Motor neuron (in vitro differentiated cells): ENCODE results near the gene C11orf52. TPM values are rescaled to one million over a fixed set of nuclear protein-coding genes. Genes with fewer than 3 reads are reported as not detected.

Experiments
- ATAC-seq, 8 experiments: fragments of 200-7000 bp; cut with Tn5 transposase; replicated peaks in 6 of 8; 2 replicates each; pipeline ENCODE4 v1.8.0; 2021; ENCODE audit warnings: mild to moderate bottlenecking in 8 of 8, moderate library complexity in 8 of 8
- H3K27ac ChIP-seq, 2 donors: fragments of 250-450 bp; sonication (Bioruptor Pico); 2 replicates each; pipeline ENCODE4 v1.9.0; 2021; ENCODE audit warnings: antibody characterized with exemption in 2 of 2, mild to moderate bottlenecking in 2 of 2, moderate library complexity in 1 of 2
- H3K4me1 ChIP-seq, 2 donors: fragments of 250-450 bp; sonication (Bioruptor Pico); replicated peaks in 1 of 2; 2 replicates each; pipeline ENCODE4 v1.6.1; 2021; ENCODE audit warnings: antibody characterized with exemption in 2 of 2, mild to moderate bottlenecking in 2 of 2, moderate library complexity in 1 of 2
- H3K4me3 ChIP-seq, 5 donors: fragments of 250-450 bp; sonication (Bioruptor Pico); 2 replicates each; pipeline ENCODE4 v1.9.0; 2021; ENCODE audit warnings: antibody characterized with exemption in 5 of 5, mild to moderate bottlenecking in 5 of 5, moderate library complexity in 4 of 5
- WGBS, 10 experiments: fragments of 450-650 bp; shearing (Covaris generic); methylation state at CpG; one replicate each; pipeline ENCODE4 v1.0.0; 2022; 5-methylcytosine and 5-hydroxymethylcytosine counted together
- in situ Hi-C, 9 experiments: fragments of 400-800 bp; cut with MboI; loops; one replicate each; pipeline ENCODE4 v1.15.0; 2021; ENCODE audit warnings: low sequenced_read_pairs in 9 of 9, low pct_unique_long_range_greater_than_20kb in 2 of 9; ENCODE audit not compliant: unreplicated experiment in 9 of 9
- total RNA-seq, 8 experiments: library from RNA; unstranded; fragments of 300-600 nt; gene quantifications; 2 replicates each; pipeline versions ENCODE4 v1.2.3 to v1.2.4, GENCODE V29; 2022

Gene C11orf52
- total RNA-seq, 8 experiments from 2014 or later: 0.27 to 7.3 (median 0.55) TPM

DNA sequence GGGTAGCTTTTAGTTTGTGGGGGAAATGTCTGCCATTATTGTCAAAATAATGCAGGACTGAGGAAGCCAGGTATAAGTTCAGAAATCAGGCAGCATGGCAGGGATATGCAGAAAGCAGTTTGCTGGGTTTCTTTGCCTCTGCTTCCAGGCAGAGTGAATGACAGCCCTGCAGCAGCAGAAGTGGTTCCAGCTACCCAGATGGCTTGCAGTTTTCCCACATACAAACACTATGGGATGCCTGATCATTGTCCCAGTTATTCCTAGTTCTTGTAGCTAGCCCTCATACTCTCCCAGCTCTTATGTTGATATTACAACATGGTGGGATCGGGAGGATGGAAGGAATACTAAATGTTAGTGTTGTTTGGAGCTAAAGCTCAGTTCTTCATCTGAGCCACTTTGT is 15.6 kb downstream of the C11orf52 start:
- in situ Hi-C loops: no loop called here
- ATAC-seq: no peak
- H3K4me1 ChIP-seq: peaks cover 29 to 37% of the 10 kb centered on the region in 2 donors
- no peak overlapping the region for H3K27ac ChIP-seq
- no peak overlapping the region for H3K4me3 ChIP-seq
- 67 to 100% (median 89%) methylated on average over 1 of the region's 1 CpG; no CpG with 5 or more reads in 4 of the 10 experiments for WGBS, 10 experiments

DNA sequence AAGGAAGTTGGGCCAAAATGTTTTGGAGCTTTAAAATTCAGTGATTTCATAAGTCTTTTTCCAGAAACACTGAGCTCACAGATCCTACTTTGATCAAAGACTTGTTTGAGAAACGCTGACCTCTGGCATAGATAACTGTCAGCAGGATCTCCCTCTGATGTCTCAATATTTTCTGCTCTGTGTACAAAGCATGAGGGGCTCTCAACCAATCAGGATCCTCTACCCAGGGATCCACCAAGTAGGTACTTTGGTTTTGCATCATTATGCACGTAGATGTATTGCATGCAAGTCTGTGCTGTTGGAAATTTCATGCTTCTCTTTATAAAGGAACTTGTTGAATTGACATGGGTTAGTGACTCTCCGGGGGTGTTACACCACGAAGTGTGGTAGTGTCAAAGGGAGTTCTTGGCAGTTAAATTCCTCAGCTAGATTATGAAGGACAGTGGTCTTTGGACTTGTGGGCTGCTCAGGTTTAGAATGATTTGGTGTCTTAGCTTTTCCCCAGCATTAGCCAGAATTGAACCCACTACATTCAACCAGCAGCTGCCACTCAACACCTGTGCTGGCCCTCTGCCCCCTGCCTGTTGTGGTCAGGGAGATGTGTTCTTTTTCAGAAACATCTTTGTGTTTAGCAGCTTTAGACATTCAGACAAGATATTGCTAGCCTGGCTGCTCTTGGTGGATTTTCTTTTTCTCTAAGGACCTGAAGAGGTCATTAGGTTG is 16.8 kb downstream of the C11orf52 start:
- H3K27ac ChIP-seq: no peak overlapping the region
- in situ Hi-C loops: no loop called here
- no peak for ATAC-seq
- H3K4me3 ChIP-seq: no peak overlapping the region
- whole genome bisulfite sequencing, 10 experiments: 34 to 88% (median 66%) methylated on average over 1 to 4 of the region's 4 CpGs; no CpG with 5 or more reads in 5 of the 10 experiments
- H3K4me1 ChIP-seq: peaks cover 27 to 47% of the 10 kb centered on the region in 2 donors

GRCh38 chr11:111936040-111936540 is 17.4 kb downstream of the C11orf52 start:
- in situ Hi-C loops: no loop called here
- ATAC-seq: no peak
- Histone ChIP-seq H3K4me1 (peaks cover 27 to 47% of the 10 kb centered on the region in 2 donors), H3K4me3 (peak overlapping the region; percentile 34 to 40 (median 37)), H3K27ac (no peak overlapping the region)
- WGBS, 10 experiments: 0 to 63% (median 37%) methylated on average over 1 to 3 of the region's 3 CpGs; no CpG with 5 or more reads in 2 of the 10 experiments

- in situ Hi-C loops: no loop called here
- peak overlapping the region; percentile 1 to 19 for H3K27ac ChIP-seq
- 20% methylated on average over 1 of the region's 9 CpGs; no CpG with 5 or more reads in 9 of the 10 experiments for WGBS, 10 experiments
- peaks cover 27 to 47% of the 10 kb centered on the region in 2 donors for H3K4me1 ChIP-seq
- H3K4me3 ChIP-seq: peak overlapping the region; percentile 34 to 40 (median 37)
- ATAC-seq: peak in 1 of 8 experiments; percentile 6
These were observed 18.7 kb downstream of the C11orf52 start for GRCh38 chr11:111937461-111937769.

GRCh38 chr11:111937844-111938243 is 19.1 kb downstream of the C11orf52 start:
- ATAC-seq: peak in 1 of 8 experiments; percentile 3
- Histone ChIP-seq H3K27ac (peak overlapping the region; percentile 1 to 19), H3K4me1 (peaks cover 27 to 47% of the 10 kb centered on the region in 2 donors), H3K4me3 (peak overlapping the region; percentile 34 to 40 (median 37))
- in situ Hi-C loops: no loop called here
- WGBS, 10 experiments: 0 to 80% (median 68%) methylated on average over 1 to 6 of the region's 7 CpGs; no CpG with 5 or more reads in 5 of the 10 experiments

GRCh38 chr11:111938687-111939160 is 20.0 kb downstream of the C11orf52 start:
- Histone ChIP-seq H3K4me1 (peaks cover 27 to 47% of the 10 kb centered on the region in 2 donors), H3K4me3 (peak overlapping the region in 3 of 5 donors; percentile 3 to 40 (median 40)), H3K27ac (no peak overlapping the region)
- peak in 2 of 8 experiments; percentile 9 to 11 for ATAC-seq
- in situ Hi-C loops: no loop called here
- 0 to 60% (median 40%) methylated on average over 1 to 6 of the region's 7 CpGs; no CpG with 5 or more reads in 1 of the 10 experiments for WGBS, 10 experiments

GRCh38 chr11:111939836-111940604 is 21.3 kb downstream of the C11orf52 start:
- Histone ChIP-seq H3K27ac (no peak overlapping the region), H3K4me1 (peaks cover 26 to 44% of the 10 kb centered on the region in 2 donors), H3K4me3 (no peak overlapping the region)
- 33 to 100% (median 90%) methylated on average over 1 to 3 of the region's 4 CpGs for WGBS, 10 experiments
- no peak for ATAC-seq
- in situ Hi-C loops: no loop called here

- WGBS, 10 experiments: 47 to 93% (median 87%) methylated on average over 2 to 5 of the region's 5 CpGs; no CpG with 5 or more reads in 4 of the 10 experiments
- Histone ChIP-seq H3K4me1 (peaks cover 15 to 29% of the 10 kb centered on the region in 2 donors), H3K4me3 (no peak overlapping the region), H3K27ac (no peak overlapping the region)
- no peak for ATAC-seq
- in situ Hi-C loops: no loop called here
These were observed 23.2 kb downstream of the C11orf52 start for GRCh38 chr11:111941963-111942362.

DNA sequence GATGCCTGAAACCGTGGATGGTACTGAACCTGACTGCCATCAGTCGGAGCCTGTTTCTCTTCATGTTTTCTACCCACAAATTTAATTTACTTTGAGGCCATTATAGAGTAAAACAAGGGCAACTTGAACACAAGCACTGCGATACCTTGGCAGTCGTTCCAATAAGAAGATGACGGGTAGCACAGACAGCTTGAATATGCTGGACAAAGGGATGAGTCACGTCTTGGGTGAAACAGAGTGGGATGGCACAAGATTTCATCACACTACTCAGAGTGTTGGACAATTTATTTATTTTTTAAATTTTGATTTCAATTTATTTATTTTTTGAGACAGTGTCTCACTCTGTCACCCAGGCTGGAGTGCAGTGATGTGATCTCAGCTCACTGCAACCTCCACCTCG is 24.1 kb downstream of the C11orf52 start:
- Histone ChIP-seq H3K4me3 (no peak overlapping the region), H3K27ac (no peak overlapping the region), H3K4me1 (peaks cover 11 to 25% of the 10 kb centered on the region in 2 donors)
- in situ Hi-C loops: no loop called here
- WGBS, 10 experiments: 56 to 100% (median 94%) methylated on average over 2 to 6 of the region's 7 CpGs
- ATAC-seq: peak in 3 of 8 experiments; percentile 27 to 62 (median 46)

- Histone ChIP-seq H3K27ac (no peak overlapping the region), H3K4me1 (peaks cover 0 to 12% of the 10 kb centered on the region in 2 donors), H3K4me3 (no peak overlapping the region)
- peak in 3 of 8 experiments; percentile 22 to 64 (median 50) for ATAC-seq
- WGBS, 10 experiments: 10 to 100% (median 93%) methylated on average over 1 to 3 of the region's 3 CpGs; no CpG with 5 or more reads in 4 of the 10 experiments
- in situ Hi-C loops: no loop called here
These were observed 25.4 kb downstream of the C11orf52 start for GRCh38 chr11:111944139-111944538.

GRCh38 chr11:111944651-111945051 is 25.9 kb downstream of the C11orf52 start:
- Histone ChIP-seq H3K4me3 (no peak overlapping the region), H3K27ac (no peak overlapping the region), H3K4me1 (peaks cover 0 to 7% of the 10 kb centered on the region in 2 donors)
- WGBS, 10 experiments: 0 to 100% (median 87%) methylated on average over 2 to 5 of the region's 5 CpGs
- in situ Hi-C loops: no loop called here
- peak in 3 of 8 experiments; percentile 38 to 74 (median 70) for ATAC-seq

- H3K4me1 ChIP-seq: peaks cover 0 to 2% of the 10 kb centered on the region in 2 donors
- ATAC-seq: no peak
- in situ Hi-C loops: no loop called here
- H3K27ac ChIP-seq: no peak overlapping the region
- 14 to 71% (median 40%) methylated on average over 1 of the region's 1 CpG; no CpG with 5 or more reads in 5 of the 10 experiments for WGBS, 10 experiments
- no peak overlapping the region for H3K4me3 ChIP-seq
These were observed 26.5 kb downstream of the C11orf52 start for GRCh38 chr11:111945198-111945597.

DNA sequence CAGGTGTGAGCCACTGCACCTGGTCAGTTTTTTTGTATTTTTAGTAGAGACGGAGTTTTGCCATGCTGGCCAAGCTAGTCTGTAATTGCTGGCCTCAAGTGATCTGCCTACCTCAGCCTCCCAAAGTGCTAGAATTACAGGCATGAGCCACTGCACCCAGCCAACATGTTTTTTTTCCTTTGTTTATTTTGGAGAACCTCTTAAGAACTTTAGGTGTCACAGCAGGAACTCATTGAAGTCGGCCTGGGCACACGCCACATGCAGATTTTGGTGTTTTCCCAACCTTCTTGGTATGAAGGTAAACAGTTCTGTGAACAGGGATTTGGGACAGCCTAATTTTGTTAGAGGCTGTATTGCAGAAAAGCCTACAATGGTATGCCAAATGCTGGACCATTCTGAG is 27.8 kb downstream of the C11orf52 start:
- 67 to 100% (median 78%) methylated on average over 1 to 3 of the region's 3 CpGs; no CpG with 5 or more reads in 4 of the 10 experiments for WGBS, 10 experiments
- ATAC-seq: no peak
- in situ Hi-C loops: no loop called here
- Histone ChIP-seq H3K4me1 (no peaks in the 10 kb centered on the region), H3K27ac (no peak overlapping the region), H3K4me3 (no peak overlapping the region)
